Measurements from ENCODE around the gene DHX30.

- TF ChIP-seq REST (IDR thresholded peaks at IDR 0.05; ENCODE audit: insufficient read depth in 1 of 2, low read depth in 2 of 2, low read length in 2 of 2), result no peak
- no peak for TF ChIP-seq POLR2AphosphoS5 (IDR thresholded peaks at IDR 0.05; ENCODE audit: low read depth, low read length)
- no peak for TF ChIP-seq TAF1 (IDR thresholded peaks at IDR 0.05; ENCODE audit: borderline replicate concordance, insufficient read depth, low read length)
- TF ChIP-seq SIN3A (IDR thresholded peaks at IDR 0.05; ENCODE audit: borderline replicate concordance, insufficient read depth, low read length), result no peak
- no peak for TF ChIP-seq FOXP2 (optimal IDR thresholded peaks at IDR 0.05; ENCODE audit: borderline replicate concordance, extremely low read depth, extremely low read length, insufficient read depth)
These were observed 10.7 kb downstream of the DHX30 start for GRCh38 chr3:47813551-47814177.
